Parietal lobe (tissue), 2 donors: Measurements from ENCODE around the gene NBEAL2. TPM values are rescaled to one million over a fixed set of nuclear protein-coding genes. Genes with fewer than 3 reads are reported as not detected.

Experiments
- small RNA-seq: library from RNA; depleted of rRNA; stranded (forward); fragments of <200 nt; gene quantifications from one replicate; pipeline ENCODE3, GENCODE V24; 2014; ENCODE audit warnings: low replicate concordance
- total RNA-seq: library from RNA; depleted of rRNA; stranded (reverse); fragments of >200 nt; gene quantifications from one replicate; pipeline ENCODE4 v1.2.3, GENCODE V29; 2014

NBEAL2 gene, protein sequence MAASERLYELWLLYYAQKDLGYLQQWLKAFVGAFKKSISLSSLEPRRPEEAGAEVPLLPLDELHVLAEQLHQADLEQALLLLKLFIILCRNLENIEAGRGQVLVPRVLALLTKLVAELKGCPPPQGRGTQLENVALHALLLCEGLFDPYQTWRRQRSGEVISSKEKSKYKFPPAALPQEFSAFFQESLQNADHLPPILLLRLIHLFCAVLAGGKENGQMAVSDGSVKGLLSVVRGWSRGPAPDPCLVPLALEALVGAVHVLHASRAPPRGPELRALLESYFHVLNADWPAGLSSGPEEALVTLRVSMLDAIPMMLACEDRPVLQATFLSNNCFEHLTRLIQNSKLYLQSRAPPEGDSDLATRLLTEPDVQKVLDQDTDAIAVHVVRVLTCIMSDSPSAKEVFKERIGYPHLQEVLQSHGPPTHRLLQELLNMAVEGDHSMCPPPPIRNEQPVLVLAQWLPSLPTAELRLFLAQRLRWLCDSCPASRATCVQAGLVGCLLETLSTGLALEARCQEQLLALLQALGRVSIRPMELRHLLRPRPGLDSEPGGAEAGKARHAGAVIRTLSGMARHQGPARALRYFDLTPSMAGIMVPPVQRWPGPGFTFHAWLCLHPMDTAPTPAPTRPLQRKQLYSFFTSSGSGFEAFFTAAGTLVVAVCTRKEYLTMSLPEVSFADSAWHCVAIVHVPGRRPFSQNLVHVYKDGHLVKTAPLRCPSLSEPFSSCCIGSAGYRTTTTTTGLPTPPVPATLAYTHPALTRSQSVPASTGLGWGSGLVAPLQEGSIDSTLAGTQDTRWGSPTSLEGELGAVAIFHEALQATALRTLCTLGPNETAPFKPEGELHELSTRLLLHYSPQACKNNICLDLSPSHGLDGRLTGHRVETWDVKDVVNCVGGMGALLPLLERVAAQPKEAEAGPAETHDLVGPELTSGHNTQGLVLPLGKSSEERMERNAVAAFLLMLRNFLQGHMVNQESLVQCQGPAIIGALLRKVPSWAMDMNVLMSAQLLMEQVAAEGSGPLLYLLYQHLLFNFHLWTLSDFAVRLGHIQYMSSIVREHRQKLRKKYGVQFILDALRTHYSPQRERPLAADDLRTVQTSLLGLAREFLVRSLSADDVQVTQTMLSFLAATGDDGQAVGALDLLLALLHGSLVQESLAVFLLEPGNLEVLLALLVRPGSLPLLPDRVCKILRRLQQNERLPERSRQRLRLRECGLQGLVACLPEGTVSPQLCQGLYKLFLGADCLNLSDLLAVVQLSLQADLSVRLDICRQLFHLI (N-terminal part only)
- total RNA-seq: 16.9 TPM

DNA sequence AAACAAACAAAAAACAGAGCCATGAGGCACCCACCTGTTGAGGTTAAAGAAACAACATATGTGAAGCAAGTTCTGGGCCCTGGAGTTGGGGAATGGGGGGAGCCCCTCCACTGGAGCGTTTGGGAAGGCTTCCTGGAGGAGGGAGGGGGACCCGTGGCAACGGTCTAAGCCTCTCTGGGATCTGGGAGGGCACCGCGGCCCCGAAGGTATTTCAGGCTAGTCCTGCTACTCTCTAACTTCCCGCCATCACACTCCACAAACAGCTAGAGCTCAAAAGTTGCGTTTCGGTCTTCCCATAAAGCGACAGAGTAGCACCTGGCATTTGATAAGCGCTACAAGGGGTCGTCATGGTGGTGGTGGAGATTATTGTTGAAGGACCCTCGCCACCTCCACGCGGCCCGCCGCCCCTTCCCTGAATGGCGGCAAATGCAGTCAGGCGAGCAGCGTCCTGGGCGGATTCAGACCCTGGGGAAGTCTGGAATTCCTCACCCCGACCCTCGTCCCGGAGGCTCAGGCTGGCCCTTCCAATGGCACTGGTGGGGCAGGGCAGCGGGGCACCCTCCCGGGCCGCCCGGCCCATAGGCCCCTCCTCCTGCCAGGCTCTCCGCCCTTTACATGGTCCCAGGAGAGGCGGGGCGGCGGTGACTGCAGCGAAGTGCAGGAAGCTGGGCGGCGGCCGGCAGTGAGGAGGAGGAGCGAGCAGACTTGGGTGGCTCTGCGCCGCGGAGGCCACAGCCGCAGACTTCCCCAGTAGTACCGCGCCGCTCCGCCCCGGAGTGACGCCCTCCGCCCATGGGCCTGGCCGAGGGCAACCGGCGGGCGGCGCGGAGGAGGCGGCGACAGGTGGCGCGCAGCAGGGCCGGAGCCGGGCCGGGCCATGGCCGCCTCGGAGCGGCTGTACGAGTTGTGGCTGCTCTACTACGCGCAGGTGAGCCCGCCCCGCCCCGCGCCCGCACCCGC is at the start of gene NBEAL2:
TSS of gene NBEAL2 (plus strand) at position 682 of the 960 bp plus-strand sequence. CDS start at position 878, 196 bp downstream.

DNA sequence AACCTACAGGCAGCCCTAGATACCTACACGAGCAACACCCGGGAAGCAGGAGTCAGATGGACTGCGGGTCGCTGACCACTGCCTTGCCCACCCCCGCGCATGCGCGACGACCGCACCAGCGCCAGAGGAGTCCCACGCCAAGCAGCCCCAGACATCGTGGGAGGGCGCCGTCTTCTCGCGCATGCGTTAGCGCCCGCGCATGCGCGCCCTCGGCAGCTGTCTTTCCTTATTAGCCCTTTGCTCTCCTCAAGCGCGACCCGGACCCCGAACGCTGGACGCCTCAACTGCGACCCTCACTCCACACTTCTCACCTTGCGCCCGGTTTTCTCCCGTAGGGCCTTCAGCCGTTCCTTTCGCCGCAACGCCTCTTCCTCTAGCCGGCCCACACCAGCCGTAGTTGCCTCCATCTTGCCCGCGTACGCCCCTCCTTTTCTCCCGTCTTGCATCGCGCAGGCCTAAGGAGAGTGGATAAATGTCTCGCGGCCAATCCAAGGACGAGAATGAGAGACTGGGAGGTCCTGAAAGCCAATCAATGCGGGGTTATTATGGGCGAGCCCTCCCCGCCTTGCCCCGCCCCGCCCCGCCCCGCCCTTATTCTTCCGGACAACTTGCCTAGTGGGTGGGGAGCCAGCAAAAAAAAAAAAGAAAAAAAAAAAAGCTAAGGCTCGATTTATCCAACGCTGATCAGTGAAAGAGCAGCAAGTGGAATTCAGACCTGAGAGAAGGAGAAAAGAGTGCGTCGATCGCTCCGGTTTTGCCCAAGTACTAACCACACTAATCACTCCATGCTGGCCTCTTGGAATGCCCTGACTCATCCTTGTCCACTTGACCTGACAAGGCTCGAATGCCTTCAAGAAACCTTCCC is 2.9 kb upstream of the NBEAL2 start, which contains the start of gene CCDC12:
TSS of gene CCDC12 (minus strand) at position 420 of the 865 bp plus-strand sequence. CDS start at position 407, 13 bp downstream.

Small RNAs within 50 kb of the gene (small RNA-seq; reads per million reads assigned to genes)
- not detected for gene MRPL57P3

Other genes starting within 250 kb of the NBEAL2 start
- not detected for gene MYL3, start 116.2 kb upstream of the NBEAL2 start, total RNA-seq
- 1.6 TPM for gene PTH1R, start 101.9 kb upstream of the NBEAL2 start, total RNA-seq
- 36.9 TPM for gene CCDC12, start 2.9 kb upstream of the NBEAL2 start, total RNA-seq
- gene SETD2, start 184.4 kb downstream of the NBEAL2 start, total RNA-seq: 132 TPM